Panc1 (cell line): ENCODE data around the gene GPR180. TPM values are rescaled to one million over a fixed set of nuclear protein-coding genes. Genes with fewer than 3 reads are reported as not detected.

ENCODE experiments used
- ATAC-seq: fragments of 200-7000 bp; cut with Tn5 transposase; 2 replicates; pipeline ENCODE4 v1.9.1; 2020; ENCODE audit warnings: mild to moderate bottlenecking, moderate library complexity
- BruUV-seq: library from RNA; stranded (reverse); fragments of 400-500 nt; replicated peaks from 2 replicates; lab custom pipeline; 2021; lab: Mats Ljungman, UMichigan
- CTCF ChIA-PET: fragments of 300-600 bp; sonication (Branson Sonifier 250); formaldehyde crosslinking; loops from one replicate; lab custom pipeline; 2022; ENCODE audit warnings: antibody characterized with exemption; lab: Charles Lee
- POLR2A ChIA-PET: fragments of 300-600 bp; sonication (Branson Sonifier 250); formaldehyde crosslinking; loops from one replicate; lab custom pipeline; 2022; ENCODE audit warnings: antibody characterized with exemption; lab: Charles Lee
- DNase-seq: peaks from one replicate; pipeline ENCODE4 v3.0.0-alpha.2; 2010; ENCODE audit warnings: low read depth, low spot score
- H3K27ac ChIP-seq: 2 replicates; pipeline ENCODE4 v1.5.1; 2011; ENCODE audit warnings: mild to moderate bottlenecking, low read length, inconsistent platforms
- H3K27me3 ChIP-seq: fragments of 200-500 bp; sonication (Bioruptor generic); 2 replicates; pipeline ENCODE4 v1.6.0; 2014; ENCODE audit warnings: low read length, inconsistent platforms; ENCODE audit not compliant: control insufficient read depth, insufficient read depth
- H3K36me3 ChIP-seq: fragments of 200-500 bp; sonication (Bioruptor generic); 2 replicates; pipeline ENCODE4 v1.5.1; 2014; ENCODE audit warnings: inconsistent platforms, mild to moderate bottlenecking, low read length, moderate library complexity; ENCODE audit not compliant: control insufficient read depth, insufficient read depth
- H3K4me1 ChIP-seq: 2 replicates; pipeline ENCODE4 v1.5.1; 2011; ENCODE audit warnings: inconsistent platforms, mild to moderate bottlenecking, low read length, moderate library complexity; ENCODE audit not compliant: control insufficient read depth, insufficient read depth
- H3K4me3 ChIP-seq, 2 experiments: 2 replicates each; pipeline ENCODE4 v1.5.1; 2011 to 2012; ENCODE audit warnings: low read depth in 2 of 2, low read length in 2 of 2, mild to moderate bottlenecking in 2 of 2, inconsistent platforms in 1 of 2, moderate library complexity in 1 of 2
- H3K9me3 ChIP-seq: fragments of 200-500 bp; sonication (Bioruptor generic); 2 replicates; pipeline ENCODE4 v1.5.1; 2014; ENCODE audit warnings: low read depth, mild to moderate bottlenecking, inconsistent platforms, low read length, moderate library complexity; ENCODE audit not compliant: control insufficient read depth, insufficient read depth
- CTCF ChIP-seq: fragments of 450-650 bp; IDR thresholded peaks from 2 replicates; pipeline ENCODE4 v1.5.1; 2017; ENCODE audit warnings: mild to moderate bottlenecking
- POLR2AphosphoS5 ChIP-seq: IDR thresholded peaks from 2 replicates; pipeline ENCODE4 v1.6.1; 2012; ENCODE audit warnings: mild to moderate bottlenecking, low read depth, low read length, moderate library complexity
- REST ChIP-seq, 2 experiments: IDR thresholded peaks; 2 replicates each; pipeline ENCODE4 v1.6.1; 2011 to 2012; ENCODE audit warnings: low read depth in 2 of 2, control low read depth in 1 of 2, low read length in 1 of 2, mild to moderate bottlenecking in 1 of 2, moderate library complexity in 1 of 2; ENCODE audit not compliant: insufficient read depth in 1 of 2
- SIN3A ChIP-seq: IDR thresholded peaks from 2 replicates; pipeline ENCODE4 v1.6.1; 2012; ENCODE audit warnings: low read depth, mild to moderate bottlenecking, low read length, moderate library complexity, borderline replicate concordance; ENCODE audit not compliant: insufficient read depth
- TCF7L2 ChIP-seq: IDR thresholded peaks from 2 replicates; pipeline ENCODE4 v1.6.1; 2011; ENCODE audit warnings: mild to moderate bottlenecking, low read depth, low read length, inconsistent platforms
- in situ Hi-C: cut with HindIII; loops from 2 replicates; pipeline ENCODE4 v1.10.0; 2016; ENCODE audit warnings: low sequenced_read_pairs, low pct_unique_long_range_greater_than_20kb
- intact Hi-C: fragments of 100-400 bp; cut with micrococcal nuclease; formaldehyde crosslinking; loops from one replicate; pipeline ENCODE4 v1.10.0; 2022; ENCODE audit not compliant: unreplicated experiment
- total RNA-seq: library from RNA; stranded (reverse); gene quantifications from one replicate; pipeline ENCODE4 v1.2.1, GENCODE V29; 2021; ENCODE audit not compliant: unreplicated experiment

Gene GPR180
- total RNA-seq, 1 experiment from 2014 or later, result 7.1 TPM

GRCh38 chr13:94553766-94554165, 47.9 kb upstream of the GPR180 start:
- TF ChIP-seq SIN3A (no peak), REST (IDR thresholded peaks at IDR 0.05; ENCODE audit: insufficient read depth in 1 of 2, low read depth in 2 of 2, low read length in 1 of 2) (no peak), TCF7L2 (no peak), CTCF (no peak), POLR2AphosphoS5 (no peak)
- Histone ChIP-seq H3K4me1 (no peaks in the 10 kb centered on the region), H3K4me3 (no peak overlapping the region), H3K36me3 (no peaks in the 10 kb centered on the region), H3K27ac (no peak overlapping the region), H3K9me3 (no peaks in the 10 kb centered on the region), H3K27me3 (no peaks in the 10 kb centered on the region)
- BruUV-seq, result no TSS peak
- CTCF ChIA-PET, result no interaction called here
- no peak for ATAC-seq
- in situ Hi-C loops, result no loop called here
- no peak for DNase-seq
- POLR2A ChIA-PET, result no interaction called here
- intact Hi-C loops, result no loop called here

GRCh38 chr13:94556041-94556440, 45.6 kb upstream of the GPR180 start:
- no peaks in the 10 kb centered on the region for H3K36me3 ChIP-seq
- no peak overlapping the region for H3K4me3 ChIP-seq
- intact Hi-C loops (no loop called here), in situ Hi-C loops (no loop called here)
- no peak overlapping the region for H3K27ac ChIP-seq
- CTCF ChIA-PET, result no interaction called here
- no peaks in the 10 kb centered on the region for H3K9me3 ChIP-seq
- H3K4me1 ChIP-seq, result no peaks in the 10 kb centered on the region
- BruUV-seq, result no TSS peak
- ATAC-seq, result no peak
- POLR2A ChIA-PET, result no interaction called here
- no peak for DNase-seq
- TF ChIP-seq TCF7L2, result no peak
- TF ChIP-seq CTCF, result no peak
- TF ChIP-seq REST (IDR thresholded peaks at IDR 0.05; ENCODE audit: insufficient read depth in 1 of 2, low read depth in 2 of 2, low read length in 1 of 2), result no peak
- TF ChIP-seq SIN3A, result no peak
- TF ChIP-seq POLR2AphosphoS5, result no peak
- no peaks in the 10 kb centered on the region for H3K27me3 ChIP-seq
